ENCODE results near the gene ZDHHC8. TPM values are rescaled to one million over a fixed set of nuclear protein-coding genes. Genes with fewer than 3 reads are reported as not detected.

ZDHHC8 gene
- 17.7 and 46.3 TPM in 2 replicates for total RNA-seq

GRCh38 chr22:20131597-20131858 lies at the start of gene ZDHHC8:
Gene ZDHHC8 (plus strand): TSS chr22:20131804. CDS start chr22:20131948, 144 bp downstream.

GRCh38 chr22:20115691-20116375 lies 15.8 kb upstream of the ZDHHC8 start, which contains the start of gene RANBP1:
Gene RANBP1 (plus strand): TSS chr22:20116104. CDS start chr22:20116185, 81 bp downstream.

GRCh38 chr22:20116951-20117632 lies 14.5 kb upstream of the ZDHHC8 start, which contains the start of gene TRMT2A:
Gene TRMT2A (minus strand): TSS chr22:20117226. CDS start chr22:20116906, 320 bp downstream.

GRCh38 chr22:20150381-20151275 lies 19.0 kb downstream of the ZDHHC8 start, which contains the start of gene CCDC188:
Gene CCDC188 (minus strand): TSS chr22:20151055. CDS start chr22:20150986, 69 bp downstream.

Other genes starting within 250 kb of the ZDHHC8 start
- 359 and 409 TPM in 2 replicates for gene COMT, start 190.0 kb upstream of the ZDHHC8 start, total RNA-seq
- 19.2 and 19.3 TPM in 2 replicates for gene TXNRD2, start 190.0 kb upstream of the ZDHHC8 start, total RNA-seq
- gene ARVCF, start 115.0 kb upstream of the ZDHHC8 start, total RNA-seq: 8.5 and 30.1 TPM in 2 replicates
- gene TANGO2, start 110.7 kb upstream of the ZDHHC8 start, total RNA-seq: 59.6 and 80.3 TPM in 2 replicates
- 27.7 and 38.1 TPM in 2 replicates for gene DGCR8, start 51.6 kb upstream of the ZDHHC8 start, total RNA-seq
- gene RANBP1, start 15.7 kb upstream of the ZDHHC8 start, total RNA-seq: 76.2 and 79.3 TPM in 2 replicates
- 44.6 and 63.3 TPM in 2 replicates for gene TRMT2A, start 14.6 kb upstream of the ZDHHC8 start, total RNA-seq
- gene CCDC188, start 19.3 kb downstream of the ZDHHC8 start, total RNA-seq: 1.2 and 2.7 TPM in 2 replicates
- gene RTN4R, start 136.5 kb downstream of the ZDHHC8 start, total RNA-seq: 0.52 and 0.76 TPM in 2 replicates
- gene DGCR6L, start 188.3 kb downstream of the ZDHHC8 start, total RNA-seq: 29.6 and 32.6 TPM in 2 replicates